HG03159 (cell line): ENCODE data around the gene ANKRD11.
A peak's percentile ranks its signal among the peaks of the same experiment; 100 is the strongest.
"Not testable (repeated sequence)": the region's sequence is repeated elsewhere in the genome, so short reads cannot be mapped to it uniquely, and the experiment has no call there.

Source experiments
- ATAC-seq: cut with Tn5 transposase; IDR thresholded peaks from one replicate; pipeline ENCODE4 v1.9.1; 2021; ENCODE audit warnings: mild to moderate bottlenecking, moderate library complexity; ENCODE audit not compliant: unreplicated experiment

ANKRD11 gene

GRCh38 chr16:89482150-89482816, 8.1 kb downstream of the ANKRD11 start:
- no peak for ATAC-seq

- ATAC-seq: no peak
Measured at GRCh38 chr16:89481356-89481955, 8.9 kb downstream of the ANKRD11 start.

GRCh38 chr16:89478576-89479221, 11.7 kb downstream of the ANKRD11 start:
- ATAC-seq: no peak

- peak; percentile 71 for ATAC-seq
Measured at GRCh38 chr16:89476811-89477261, 13.5 kb downstream of the ANKRD11 start.

GRCh38 chr16:89476379-89476778, 14.0 kb downstream of the ANKRD11 start:
- ATAC-seq: peak; percentile 24

GRCh38 chr16:89475144-89475543, 15.2 kb downstream of the ANKRD11 start:
- ATAC-seq: no peak

- ATAC-seq: no peak
Measured at GRCh38 chr16:89473791-89474414, 16.5 kb downstream of the ANKRD11 start.

GRCh38 chr16:89473136-89473712, 17.1 kb downstream of the ANKRD11 start:
- no peak for ATAC-seq

GRCh38 chr16:89472711-89473075, 17.7 kb downstream of the ANKRD11 start:
- ATAC-seq: no peak

GRCh38 chr16:89467382-89467781, 23.0 kb downstream of the ANKRD11 start:
- no peak for ATAC-seq

GRCh38 chr16:89466920-89467319, 23.4 kb downstream of the ANKRD11 start:
- ATAC-seq: no peak

- ATAC-seq: not testable (repeated sequence)
Measured at GRCh38 chr16:89463312-89463711, 27.0 kb downstream of the ANKRD11 start.

- ATAC-seq: not testable (repeated sequence)
Measured at GRCh38 chr16:89462639-89463038, 27.7 kb downstream of the ANKRD11 start.

GRCh38 chr16:89461890-89462289, 28.5 kb downstream of the ANKRD11 start:
- ATAC-seq: not testable (repeated sequence)

- ATAC-seq: no peak
Measured at GRCh38 chr16:89460556-89460955, 29.8 kb downstream of the ANKRD11 start.

GRCh38 chr16:89458967-89459366, 31.4 kb downstream of the ANKRD11 start:
- ATAC-seq: no peak

GRCh38 chr16:89458551-89458950, 31.8 kb downstream of the ANKRD11 start:
- no peak for ATAC-seq

- no peak for ATAC-seq
Measured at GRCh38 chr16:89456419-89456959, 33.9 kb downstream of the ANKRD11 start.

GRCh38 chr16:89455692-89456091, 34.7 kb downstream of the ANKRD11 start:
- no peak for ATAC-seq

- ATAC-seq: no peak
Measured at GRCh38 chr16:89455178-89455577, 35.2 kb downstream of the ANKRD11 start.
